Activated CD8-positive, alpha-beta memory T cell treated with anti-CD3 and anti-CD28 coated beads, Interleukin-2, amount 50 U/mL, for 1 hour (primary cell): ENCODE measurements around the gene DGKB.
"Not testable (repeated sequence)": the region's sequence is repeated elsewhere in the genome, so short reads cannot be mapped to it uniquely, and the experiment has no call there.

Source experiments
- DNase-seq: peaks from one replicate; pipeline ENCODE4 v3.0.0-alpha.2; 2020; ENCODE audit errors: extremely low read depth

The DGKB gene

DNA sequence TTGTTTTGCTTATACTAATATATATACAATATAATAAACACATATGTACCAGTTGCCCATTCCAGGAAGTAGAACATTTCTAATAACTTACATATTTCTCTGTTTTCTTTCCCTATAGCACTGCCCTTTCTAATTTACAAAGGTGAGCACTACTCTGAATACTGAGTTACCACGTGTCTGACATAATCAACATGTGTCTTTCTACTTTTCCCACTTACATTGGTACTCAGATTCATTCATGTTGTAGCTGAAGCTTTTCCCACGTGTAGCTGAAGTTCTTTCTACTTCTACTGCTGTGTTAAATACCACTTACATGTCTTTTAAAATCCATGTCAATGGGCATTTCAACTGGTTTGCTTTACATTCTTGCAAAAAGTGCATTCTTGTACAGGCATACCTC lies 317.3 kb downstream of the DGKB start:
- no peak for DNase-seq

DNA sequence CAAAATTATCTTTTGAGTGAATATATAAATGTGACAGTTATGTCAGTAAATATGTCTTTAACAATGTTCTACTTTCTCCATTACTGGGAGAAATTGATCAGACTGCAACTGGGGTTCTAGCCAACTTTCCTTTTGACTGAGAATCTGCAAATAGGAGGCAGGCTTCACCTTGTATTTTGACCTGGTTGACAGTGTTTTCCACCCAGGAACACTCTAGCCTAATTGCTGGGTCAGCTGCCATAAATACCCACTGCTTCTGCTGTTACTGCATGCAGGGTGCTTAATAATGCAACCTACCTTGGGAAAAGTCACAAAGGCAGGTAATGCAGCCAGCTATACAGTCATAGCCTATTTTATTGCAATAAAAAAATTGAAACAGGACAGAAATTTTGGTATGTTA lies 319.0 kb downstream of the DGKB start:
- no peak for DNase-seq

DNA sequence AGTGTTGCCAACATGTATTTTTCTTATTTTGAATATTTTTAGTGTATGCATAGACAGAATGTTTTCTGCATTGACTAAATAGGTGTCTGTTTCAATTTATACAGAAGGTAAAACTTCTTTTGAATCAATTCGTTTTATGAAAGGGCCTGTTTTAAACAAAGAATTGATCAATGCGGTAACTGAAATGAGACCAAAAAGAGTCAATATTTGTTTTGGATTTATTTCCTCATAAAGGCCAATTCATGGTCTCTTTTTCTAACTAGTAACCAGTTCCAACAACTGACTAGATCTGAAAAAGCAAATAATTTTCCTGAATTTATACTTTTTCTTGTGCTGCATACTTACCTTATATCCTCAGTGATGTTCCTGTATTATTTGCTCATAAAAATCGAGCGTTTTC lies 320.5 kb downstream of the DGKB start:
- no peak for DNase-seq

GRCh38 chr7:14579971-14580370 lies 322.6 kb downstream of the DGKB start:
- DNase-seq, result no peak

GRCh38 chr7:14576578-14576977 lies 326.0 kb downstream of the DGKB start:
- DNase-seq, result no peak

GRCh38 chr7:14570750-14571607 lies 331.6 kb downstream of the DGKB start:
- no peak for DNase-seq

DNA sequence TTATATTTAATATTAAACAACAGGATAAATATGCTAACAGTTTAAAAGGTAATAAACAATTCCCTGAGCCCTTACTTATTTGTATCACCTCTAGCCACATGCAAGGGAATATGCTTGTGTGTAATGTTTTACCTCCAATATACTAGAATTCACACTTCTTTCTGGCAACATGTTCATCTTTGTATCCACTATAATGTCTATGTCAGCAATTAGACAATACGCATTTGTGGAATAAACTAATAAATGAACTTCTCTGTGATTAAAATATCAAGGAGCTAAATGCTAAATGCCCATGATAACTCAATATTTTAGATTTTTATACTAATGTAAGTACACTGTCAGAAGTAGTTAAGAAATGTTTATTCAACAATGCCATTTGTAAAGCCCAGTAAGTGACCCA lies 350.5 kb downstream of the DGKB start:
- DNase-seq, result no peak

- no peak for DNase-seq
Measured at GRCh38 chr7:14551310-14551709, 351.2 kb downstream of the DGKB start.

DNA sequence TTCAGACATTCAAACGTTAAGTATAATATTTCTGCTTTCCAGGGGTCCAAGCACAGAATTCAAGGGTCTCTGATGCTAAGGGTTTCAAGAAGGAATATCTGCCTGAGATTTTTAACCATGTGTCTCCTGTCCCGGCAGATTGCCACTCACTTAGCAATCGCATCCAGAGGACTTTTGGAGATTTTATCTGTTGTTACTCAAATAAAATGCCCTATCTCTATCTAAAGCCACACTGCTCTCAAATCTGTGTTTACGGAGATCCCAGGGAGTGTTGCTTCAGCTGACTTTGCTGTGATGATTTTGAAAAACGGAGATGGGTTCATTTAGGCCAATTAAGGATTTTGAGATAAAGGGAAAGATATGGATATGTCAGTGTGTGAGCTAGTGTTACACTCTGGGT lies 359.9 kb downstream of the DGKB start:
- DNase-seq, result no peak

DNA sequence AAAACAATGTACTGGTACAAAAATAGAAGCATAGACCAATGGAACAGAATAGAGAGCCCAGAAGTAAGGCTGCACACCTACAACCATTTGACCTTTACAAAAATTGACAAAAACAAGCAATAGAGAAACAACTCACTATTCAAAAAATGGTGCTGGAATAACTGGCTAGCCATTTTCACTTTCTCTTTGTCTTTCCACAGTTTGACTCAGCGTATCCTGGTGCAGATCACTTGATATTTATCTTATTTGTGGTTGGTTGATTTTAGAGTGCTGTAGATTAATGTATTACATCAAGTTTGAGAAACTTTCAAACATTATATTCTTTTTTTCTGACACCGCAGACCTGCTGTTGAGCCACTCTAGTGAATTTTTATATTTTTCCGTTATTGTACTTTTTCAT lies 381.4 kb downstream of the DGKB start:
- DNase-seq, result no peak

DNA sequence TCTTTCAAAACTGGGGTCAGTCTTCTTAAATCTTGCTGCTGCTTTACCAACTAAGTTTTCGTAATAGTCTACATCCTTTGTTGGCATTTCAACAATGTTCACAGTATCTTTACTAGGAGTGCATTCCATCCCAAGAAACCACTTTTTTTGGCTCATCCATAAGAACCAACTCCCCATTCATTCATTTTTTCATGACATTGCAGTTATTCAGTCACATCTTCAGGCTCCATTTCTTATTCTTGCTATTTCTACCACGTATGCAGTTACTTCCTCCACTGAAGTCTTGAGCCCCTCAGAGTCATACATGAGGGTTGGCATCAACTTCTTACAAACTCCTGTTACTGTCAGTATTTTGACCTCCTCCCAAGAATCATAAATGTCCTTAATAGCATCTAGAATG lies 392.3 kb downstream of the DGKB start:
- DNase-seq, result no peak

GRCh38 chr7:14507617-14508016 lies 394.9 kb downstream of the DGKB start:
- DNase-seq, result no peak

DNA sequence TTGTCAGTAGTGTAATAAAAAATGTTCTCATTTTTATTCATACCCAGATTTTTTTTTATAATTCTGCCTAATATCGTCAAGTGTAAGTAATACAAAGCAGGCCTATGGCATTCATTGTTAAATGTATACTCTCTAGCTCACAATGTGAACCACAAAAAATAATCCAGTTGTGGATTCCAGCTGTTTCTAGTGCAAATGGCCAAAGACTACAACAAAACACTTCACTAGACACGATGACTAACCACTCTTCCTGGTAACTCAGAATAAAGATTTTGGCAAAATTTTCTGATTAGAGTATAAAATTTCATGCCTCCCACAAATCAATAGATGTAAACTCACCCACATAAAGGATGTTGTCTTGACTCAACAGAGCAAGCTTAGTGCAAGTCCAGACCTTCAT lies 396.6 kb downstream of the DGKB start:
- DNase-seq, result no peak

DNA sequence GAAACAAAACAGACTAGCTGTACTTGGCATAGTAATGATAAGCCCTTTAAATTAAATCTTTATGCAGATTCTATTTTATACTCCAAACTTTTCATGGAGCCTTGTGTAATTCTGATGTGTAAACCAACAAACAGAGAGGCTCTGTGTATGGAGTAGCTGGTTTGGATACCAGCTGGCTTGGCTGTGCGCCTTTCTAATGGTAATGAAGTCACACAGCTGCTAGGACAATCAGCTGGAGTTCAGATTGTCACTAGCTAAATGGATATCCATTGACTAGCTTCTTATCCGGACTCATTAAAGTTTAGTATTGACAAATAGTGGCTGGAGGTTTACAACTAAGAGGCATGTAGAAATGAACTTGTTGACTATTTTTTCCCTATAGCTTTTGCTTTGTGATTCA lies 398.4 kb downstream of the DGKB start:
- DNase-seq, result no peak

DNA sequence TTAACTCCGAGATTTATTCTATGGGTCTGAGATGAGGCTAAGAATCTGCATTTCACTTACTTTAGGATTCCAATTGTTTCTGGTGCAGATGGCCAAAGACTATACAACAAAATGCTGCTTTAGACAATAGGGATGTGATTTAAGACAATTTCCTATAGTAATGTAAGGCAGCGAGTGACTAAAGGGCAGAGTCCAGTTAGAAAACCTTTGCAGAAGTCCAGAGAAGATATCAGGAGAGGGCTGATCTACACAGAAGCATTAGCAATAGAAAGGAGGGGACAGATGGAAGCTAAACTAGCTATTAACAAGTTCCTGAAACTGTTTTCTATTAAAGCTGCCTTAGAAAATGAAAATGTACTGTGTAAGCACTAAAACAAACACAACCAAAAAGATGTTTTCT lies 398.9 kb downstream of the DGKB start:
- no peak for DNase-seq

GRCh38 chr7:14501436-14501835 lies 401.1 kb downstream of the DGKB start:
- DNase-seq, result no peak

DNA sequence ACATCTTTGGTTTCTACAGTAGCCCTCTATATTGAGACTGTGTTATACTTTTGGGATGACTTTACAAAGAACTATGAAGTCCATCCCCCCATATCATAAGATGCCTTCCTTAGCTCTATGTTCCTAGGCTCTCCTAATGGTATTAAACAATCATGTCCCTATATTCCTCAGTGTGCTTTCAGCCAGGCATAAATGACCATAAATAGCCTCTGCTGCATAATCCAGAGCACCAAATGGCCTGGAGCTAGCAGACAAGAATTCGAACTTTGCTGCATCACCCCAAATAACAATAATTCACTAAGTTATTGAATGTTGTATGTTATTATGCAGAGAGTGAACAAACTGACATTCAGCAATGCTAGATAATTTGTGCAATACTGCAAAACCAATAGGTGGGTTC lies 405.2 kb downstream of the DGKB start:
- DNase-seq, result no peak

DNA sequence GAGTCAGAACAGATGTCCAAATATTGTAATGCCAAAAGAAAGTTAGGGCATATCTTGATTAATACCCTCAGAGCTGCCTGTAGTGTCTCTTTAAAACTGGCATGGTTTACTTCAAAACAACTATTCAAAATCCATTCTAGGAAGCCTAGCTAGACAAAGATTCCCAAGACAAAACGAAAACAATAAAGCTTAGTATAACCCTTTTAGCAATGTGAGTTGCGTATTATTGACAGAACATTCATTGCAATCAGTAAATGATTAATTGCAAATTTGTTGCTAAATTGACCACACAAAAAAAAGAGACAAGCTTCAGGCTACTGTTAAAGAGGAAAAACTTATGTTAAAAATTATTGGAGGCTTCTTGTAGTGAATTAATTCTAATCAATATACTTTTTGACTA lies 406.9 kb downstream of the DGKB start:
- DNase-seq, result no peak

- DNase-seq, result no peak
Measured at GRCh38 chr7:14487701-14488395, 414.7 kb downstream of the DGKB start.

GRCh38 chr7:14483663-14484062 lies 418.9 kb downstream of the DGKB start:
- DNase-seq, result no peak

- DNase-seq, result no peak
Measured at GRCh38 chr7:14480281-14480680, 422.3 kb downstream of the DGKB start.

DNA sequence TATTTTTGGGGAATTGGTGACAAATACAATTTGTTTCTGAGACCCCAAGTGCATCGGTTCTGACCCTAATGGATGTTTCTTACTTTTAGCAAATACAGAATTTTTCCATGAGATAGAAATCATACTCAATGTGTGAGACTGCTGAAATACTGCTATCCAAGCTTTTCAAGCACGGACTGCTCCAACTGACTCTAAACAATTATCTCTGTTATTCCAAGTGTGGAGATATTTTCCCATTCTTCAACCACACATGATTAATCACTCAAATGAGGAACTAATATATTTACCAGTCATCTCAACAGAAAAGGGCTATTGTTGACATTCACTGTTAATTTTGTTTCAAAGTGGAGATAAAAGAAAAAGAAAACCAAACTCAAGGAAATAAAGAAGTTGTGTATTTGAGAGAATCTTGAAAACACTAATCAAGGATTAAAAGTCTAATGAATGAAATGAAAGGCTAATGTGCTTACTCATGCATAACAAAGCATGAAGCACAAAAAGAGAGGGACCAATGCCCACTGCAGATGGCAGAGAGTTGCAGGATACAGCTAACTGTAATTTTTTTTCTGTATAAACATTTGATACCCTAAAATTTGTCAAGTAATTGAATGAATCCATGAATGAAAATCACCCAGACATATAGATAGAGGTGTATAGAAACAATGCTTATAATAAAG lies 423.6 kb downstream of the DGKB start:
- DNase-seq, result no peak

- not testable (repeated sequence) for DNase-seq
Measured at GRCh38 chr7:14461716-14462115, 440.8 kb downstream of the DGKB start.
